CMK (cell line): ENCODE data around the gene SESN3.
"Not testable (repeated sequence)": the region's sequence is repeated elsewhere in the genome, so short reads cannot be mapped to it uniquely, and the experiment has no call there.

Source experiments
- DNase-seq: peaks from one replicate; pipeline ENCODE4 v3.0.0-alpha.2; 2010; ENCODE audit warnings: low read depth

SESN3 gene

DNA sequence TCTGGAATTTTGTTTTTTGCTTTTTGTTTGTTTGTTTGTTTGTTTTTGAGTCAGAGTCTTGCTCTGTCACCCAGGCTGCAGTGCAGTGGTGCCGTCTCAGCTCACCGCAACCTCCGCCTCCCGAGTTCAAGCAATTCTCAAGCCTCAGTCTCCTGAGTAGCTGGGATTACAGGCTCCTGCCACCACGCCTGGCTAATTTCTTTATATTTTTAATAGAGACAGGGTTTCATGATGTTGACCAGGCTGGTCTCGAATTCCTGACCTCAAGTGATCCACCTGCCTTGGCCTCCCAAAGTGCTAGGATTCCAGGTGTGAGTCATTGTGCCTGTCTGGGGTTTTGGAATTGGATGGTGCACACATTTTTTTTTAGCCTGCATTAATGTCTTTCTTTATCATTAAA lies 20.9 kb upstream of the SESN3 start:
- not testable (repeated sequence) for DNase-seq

DNA sequence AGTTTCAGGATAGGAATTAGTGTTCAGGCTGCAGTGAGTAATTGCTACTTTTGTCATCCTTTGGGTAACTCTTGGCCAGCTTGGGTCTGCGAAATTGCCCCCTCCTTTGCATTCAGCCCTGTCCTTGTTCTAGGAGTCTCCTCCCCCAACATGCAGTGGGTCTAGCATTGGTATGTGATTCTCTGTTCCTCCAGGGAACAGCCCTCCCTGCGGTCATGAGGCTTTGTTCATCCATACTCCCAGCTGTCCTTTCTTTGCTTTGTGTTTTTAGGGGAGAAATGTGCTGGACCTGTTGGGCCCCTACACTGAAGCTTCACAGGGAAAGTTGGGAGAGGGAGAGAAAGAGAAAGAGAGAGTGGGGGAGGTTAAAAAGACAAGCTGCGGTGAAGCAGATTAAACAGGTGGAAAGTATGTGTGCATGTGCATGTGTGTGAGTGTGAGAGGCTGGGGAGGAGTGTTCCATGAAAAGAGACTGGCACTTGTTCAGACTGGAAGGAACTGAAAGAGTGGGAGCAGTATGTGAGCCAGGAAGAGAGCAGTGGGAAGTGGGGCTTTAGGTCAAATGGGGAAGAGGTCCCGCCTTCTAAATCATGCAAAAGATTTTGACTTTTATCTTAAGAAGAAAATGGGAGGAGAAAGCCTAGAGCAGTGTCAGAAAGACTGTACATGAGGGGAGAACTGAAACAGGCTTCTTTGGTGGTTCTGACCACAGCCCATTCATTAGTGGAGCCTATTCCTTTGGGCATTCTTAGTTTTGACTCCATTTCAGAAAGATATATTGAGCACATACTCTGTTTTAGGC lies 17.9 kb upstream of the SESN3 start:
- DNase-seq, result no peak

DNA sequence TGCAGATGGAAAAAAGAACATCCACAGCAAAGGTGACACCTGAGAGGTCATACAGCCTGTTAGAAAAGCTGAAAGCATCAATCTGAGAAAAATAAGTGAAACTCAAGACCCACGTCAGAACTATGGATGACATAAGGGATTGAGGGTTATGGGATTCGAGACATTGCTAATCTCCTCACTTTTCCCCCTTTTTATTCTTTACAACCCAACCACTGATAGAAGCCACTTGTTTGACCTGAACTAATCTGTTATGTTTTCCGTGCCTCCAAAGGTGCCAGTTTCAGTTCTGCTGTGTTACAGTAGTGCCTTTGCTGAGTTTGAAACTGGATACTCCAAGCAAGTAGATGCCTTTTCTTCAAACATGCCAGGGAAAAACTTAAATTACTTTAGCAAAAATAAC lies 16.9 kb upstream of the SESN3 start:
- no peak for DNase-seq

DNA sequence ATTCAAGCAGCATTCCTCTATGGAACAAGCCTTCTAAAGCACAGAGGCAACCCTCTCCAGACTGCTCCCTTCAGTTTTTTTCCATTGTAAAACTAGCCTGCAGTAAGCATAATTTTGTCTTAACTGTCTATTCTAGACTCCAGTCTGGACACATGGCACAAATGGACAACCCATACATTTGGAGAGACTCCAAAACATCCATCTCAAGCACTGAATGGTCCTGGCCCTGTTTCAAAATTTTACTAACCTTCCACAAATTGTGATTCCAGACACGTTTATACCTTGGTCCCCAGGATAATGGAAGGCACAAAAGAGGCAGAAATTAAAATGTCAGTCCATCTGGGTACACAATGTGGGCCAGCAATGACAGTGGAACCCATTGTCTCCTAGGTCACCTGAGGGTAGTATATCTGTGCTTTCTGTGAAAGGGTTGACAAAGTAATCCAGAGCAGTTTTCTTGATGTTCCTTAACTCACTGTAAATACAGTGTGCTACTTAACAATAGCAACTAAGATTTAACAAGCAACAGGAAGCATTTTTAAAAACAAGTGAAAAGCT lies 16.2 kb upstream of the SESN3 start:
- DNase-seq, result no peak

DNA sequence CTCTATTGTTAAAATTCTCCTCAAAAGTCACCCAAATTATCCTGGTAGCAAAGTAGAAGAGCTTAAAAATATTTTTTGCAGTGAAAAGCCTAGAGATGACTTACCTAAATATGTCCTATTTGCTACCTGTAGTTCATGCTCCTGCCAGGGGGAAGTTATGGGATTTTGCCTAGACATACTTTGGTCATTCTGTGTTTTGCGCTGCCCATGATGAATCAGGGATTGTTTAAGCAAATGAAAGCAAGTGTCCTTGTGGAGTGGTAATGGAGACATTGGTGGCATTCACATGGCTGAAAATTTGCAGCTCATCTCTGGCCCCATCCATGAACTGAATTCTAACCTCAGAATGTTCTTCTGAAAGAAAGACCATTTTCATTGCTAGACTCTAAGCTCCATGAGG lies 14.6 kb upstream of the SESN3 start:
- no peak for DNase-seq

DNA sequence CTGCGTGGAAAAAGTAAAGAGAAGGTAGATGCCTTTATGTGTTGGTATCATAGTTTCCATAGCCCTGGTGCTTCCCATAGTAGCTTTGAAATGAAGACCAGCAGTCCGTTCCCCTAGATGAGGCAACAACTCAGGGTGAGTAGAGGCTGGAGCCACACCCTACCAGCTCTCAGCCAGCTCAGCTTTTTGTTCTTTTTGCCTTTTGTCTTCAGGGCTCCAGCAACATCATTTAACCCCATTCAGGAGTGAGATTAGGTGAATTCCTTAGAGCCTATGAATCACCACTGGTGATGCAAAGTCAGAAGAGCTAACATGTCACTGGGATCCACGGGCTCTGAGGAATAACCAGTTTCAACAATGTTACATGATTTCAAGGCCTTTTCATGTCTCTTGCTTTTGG lies 14.0 kb upstream of the SESN3 start:
- no peak for DNase-seq

DNA sequence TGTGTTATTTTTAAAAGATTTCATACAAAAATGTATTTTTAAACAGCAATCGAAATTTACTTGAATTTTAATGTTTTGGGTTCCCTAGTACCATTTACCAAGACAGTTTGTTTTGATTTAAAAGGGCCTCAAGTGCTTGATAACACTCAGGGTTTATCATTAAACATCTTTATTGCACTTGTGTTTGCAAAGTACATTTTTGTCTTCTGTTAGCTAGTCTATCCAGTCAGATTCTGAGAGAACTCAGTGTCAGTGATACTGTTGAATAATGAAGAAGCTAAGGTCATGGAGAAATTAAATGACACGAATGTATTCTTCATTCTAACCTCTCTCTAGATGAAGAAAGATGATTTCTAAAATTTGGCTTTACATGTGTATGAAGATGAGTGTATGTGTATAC lies 12.7 kb upstream of the SESN3 start:
- DNase-seq, result no peak

DNA sequence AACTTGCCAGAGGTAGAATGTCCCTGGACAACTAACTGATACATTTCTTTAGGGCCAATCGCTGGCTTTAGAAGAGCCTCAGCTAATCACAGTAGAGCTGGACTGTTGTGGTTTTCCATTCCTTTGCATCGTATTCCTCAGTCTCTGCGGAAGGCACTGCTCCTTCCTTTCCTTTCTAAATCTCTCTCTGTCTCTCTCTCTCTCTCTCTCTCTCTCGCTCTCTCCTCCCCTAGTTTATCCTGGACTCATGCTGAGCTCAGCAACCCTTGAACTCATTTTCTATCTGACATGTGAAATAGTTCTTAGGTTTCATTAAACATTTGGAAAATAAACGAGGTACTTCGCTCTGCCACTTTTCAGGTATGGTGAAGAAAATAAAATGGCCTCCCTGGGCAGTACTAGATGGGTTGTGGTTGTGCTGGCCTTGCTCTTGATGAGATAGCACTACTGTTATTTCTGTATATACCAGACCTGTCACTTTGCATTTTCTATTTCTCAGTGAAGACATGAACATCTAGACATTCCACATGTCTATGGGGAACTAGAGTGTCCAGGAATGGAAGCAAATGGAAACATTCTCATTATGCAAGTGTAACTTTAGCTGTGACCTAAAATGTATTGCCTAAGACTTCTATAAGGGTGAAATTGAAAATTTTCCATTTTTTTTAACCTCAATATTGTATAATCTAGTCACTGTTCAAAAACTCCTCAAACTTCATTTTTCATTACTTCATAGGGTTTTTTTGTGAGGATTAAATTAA lies 12.0 kb upstream of the SESN3 start:
- DNase-seq, result no peak

DNA sequence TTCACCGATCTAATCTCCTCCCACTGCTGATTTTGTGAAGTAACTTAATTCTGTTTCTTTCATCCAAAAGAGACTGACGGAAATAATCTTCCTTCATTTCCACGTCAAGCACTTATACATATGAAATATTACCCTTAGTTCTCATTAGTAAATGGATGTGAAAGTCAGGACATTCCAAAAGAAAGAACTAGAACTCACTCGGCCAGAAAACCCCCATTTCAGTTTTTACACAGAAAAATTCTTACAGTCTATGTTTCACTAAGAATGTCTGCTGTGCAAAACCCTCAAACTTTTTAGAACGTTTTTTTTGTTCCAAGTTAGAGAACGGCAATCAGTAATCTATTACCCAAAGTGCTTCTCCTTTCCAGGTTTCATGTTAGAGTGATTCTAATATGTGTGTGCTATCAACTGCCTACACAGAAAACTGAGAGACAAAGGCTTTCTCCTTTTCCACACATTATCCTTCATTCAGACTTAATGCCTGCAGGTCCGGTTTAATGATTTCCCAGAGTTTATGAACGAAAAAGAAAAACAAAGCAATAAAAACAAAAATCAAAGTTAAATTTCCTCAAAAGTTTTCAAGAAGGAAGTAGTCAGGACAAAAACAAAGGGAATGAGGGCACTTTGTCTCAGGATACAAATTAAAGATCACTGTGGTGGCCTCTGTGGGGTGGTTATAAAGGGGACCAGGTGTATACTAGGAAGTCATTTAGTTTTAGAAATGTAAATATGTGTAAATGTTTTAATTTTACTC lies 11.3 kb upstream of the SESN3 start:
- no peak for DNase-seq

DNA sequence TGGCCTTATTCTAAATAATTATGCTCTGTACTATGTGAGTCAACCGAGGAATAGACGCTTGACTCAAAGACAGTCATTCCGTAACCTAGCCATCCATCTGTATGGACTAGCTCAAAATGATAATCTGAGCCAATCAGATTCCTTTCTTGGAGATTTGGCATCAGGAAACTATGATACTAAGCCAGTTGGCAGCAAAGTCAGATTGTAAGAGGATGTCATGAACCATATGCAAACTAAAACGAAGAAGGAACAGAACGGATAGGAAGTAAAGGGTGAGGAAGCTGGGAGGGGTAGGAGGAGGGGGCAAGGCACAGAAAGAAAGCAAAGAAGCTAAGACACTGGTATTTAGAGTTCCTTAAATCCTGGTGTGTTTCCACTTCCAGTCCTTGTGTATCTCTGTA lies 10.7 kb upstream of the SESN3 start:
- DNase-seq, result no peak

DNA sequence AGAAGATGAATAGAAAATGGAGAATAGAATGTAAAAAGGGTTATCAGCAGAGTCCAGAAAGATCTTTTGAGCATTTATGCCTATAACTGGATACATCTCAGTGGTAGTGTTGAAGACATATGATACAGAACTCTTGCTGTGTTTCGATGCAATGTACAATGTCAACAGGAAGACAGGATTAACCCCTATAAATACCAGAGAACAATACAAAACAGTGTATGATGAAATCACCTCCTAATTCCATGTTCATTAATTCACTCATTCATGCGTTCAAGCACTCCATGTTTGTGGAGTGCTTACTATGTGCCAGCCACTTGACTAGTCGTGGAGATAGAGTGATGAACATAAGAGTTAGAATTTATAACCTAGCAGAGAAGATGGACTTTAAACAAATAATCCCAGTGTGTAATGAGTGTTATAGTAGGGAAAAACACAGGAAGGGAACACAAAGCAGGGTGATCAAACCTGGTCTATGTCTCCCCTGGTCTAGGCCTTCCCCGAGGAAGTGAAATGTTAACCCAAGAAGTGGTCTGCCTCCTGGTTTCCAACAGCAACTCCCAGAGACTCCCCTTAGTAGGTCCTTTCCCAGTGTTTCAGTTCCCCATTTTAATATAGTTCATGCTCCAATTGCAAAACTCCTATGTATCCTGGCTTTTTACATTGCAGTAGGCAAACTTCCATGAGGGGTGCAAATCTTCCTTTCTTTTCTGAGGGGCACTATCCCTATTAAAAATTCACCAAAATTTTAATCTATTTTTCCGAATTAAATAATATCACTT lies 9.1 kb upstream of the SESN3 start:
- DNase-seq, result no peak

DNA sequence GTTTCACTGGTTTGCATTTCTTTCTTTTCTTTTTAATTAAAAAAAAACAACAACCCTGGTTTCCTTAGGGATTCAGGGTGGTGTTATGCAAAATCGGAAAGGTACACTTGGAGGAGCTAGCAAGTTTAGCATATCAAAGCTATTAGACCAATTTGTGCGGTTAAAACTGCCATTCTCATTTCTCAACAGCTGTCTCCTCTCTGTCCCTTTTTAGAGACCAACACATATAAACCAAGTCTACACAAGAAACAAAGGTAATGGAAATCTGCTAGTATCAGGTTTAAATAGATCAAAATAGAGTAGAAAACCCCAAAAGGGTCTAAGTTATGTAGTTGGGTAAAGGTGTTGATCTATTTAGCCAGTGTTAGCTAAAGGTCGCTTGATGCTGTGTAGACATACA lies 1.7 kb upstream of the SESN3 start:
- no peak for DNase-seq

DNA sequence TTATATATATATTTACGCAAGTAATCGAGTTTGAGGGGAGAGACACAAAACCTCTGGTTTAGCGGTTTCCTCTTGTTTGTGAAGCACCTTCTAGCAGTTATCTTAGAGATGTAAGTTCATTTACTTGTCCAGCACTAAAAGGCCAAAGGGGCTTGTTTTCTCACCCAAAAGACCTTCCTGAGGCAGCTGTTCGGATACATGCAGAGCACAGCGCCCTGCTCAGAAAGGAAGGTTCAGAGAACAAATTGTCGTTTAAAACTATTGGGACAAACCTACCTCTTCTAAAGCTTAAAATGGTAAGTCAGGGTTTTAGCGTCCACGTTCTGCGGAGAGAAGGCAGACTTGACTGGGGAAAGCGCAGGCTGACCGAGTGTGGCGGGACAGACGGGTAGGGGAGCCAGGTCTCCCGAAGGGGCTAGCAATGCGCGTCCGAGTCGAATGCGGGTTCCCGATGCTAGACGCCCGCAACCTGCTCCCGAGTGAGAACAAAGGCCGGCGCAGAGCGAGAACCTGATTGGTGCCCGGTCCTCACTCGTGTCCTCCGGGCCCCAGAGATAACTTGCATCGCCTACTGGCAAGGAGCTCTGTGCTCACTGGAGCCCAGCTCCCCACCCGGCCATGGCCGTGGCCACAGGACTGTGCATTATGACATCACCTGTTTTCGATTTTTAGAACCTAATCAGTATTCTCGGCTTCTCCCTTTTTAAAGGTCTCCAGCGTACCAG lies 1.0 kb upstream of the SESN3 start:
- DNase-seq, result no peak

DNA sequence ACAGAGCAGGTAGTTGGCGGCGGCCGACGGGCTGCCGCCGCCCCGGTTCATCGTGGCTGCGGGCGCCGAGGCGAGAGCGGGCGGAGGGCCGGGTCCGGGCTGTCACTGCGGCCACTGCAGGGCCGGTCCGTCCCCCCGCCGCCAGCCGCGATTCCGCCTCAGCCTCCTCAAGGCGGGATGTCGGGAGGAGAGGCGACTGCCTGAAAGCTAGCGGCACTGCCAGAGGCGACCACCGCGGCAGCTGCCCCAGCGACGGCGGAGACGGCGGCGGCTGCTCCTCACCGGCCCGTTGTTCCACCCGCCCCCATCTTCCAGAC lies 234 bp downstream of the SESN3 start:
- no peak for DNase-seq

DNA sequence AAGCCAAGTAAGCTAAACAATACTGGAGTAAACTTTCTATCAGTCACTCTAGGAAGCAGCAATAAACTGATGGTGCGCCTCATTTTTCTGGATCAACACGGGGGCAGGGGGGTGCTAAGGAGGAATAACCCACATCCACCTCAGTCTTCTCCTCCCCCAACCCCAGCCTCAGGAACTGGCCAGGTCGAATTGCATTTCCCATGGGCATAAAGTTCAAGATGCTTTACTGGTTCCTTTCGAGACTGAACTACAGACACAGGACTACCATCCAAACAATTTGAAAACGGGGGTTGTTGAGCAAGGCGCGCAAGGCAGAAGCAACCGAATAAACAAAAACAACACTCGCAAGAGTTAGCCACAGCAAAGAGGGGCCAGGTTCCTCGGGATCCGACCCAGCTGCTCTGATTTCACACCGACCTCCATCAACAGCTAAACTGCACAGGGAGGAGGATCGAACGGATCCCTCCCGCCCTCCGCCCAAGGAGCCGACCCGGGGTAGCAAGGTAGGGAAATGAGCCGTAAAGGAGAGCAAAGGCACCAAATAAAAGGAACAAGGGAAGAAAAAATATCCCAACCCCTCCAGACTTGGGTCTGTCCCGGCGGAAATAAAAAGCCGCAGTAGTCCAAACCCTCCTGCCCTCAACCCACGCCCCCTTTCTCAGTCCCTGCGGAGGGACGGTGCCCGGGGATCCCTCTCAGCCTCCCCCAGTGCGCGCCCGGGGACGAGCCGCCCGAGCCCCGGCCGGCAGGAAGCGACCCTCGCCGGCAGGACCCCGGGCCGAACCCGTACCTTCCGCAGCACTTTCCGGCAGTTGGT lies 801 bp downstream of the SESN3 start:
- DNase-seq, result no peak

DNA sequence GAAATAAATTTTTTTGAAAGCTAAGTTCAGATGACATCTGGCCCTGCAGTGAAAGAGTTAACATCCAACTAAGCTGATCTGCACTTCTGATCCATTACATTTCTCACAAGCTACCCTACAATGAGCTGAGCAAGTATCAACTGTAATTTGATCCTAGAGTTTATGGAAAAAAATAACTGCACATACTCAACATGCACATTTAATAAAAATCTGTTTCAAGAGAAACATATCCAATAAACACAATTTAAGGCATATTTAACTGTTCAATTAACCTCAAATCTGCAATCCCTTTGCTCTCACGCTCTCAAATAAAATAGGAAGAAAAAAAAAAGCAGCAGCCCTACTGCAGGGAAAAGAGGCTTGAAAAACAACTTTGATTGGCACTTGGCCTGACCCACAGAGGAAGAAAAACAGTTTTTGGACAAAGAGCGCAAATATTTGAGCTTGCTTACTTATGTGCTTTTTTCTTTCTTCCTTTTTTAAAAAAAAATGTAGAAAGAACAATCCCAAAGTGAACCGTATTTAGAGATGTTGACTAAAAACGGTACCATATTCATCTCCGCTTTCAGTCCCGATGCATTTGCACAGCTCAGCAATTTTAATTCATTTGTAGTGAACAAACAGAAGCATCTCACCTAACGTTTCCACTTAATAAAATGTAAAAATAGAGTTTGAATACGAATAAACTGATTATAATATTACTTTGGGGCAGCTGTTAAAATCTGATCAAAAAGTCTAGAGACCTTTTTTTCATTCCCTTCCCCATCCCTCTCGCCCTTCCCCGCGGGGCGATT lies 1.6 kb downstream of the SESN3 start:
- DNase-seq, result no peak

DNA sequence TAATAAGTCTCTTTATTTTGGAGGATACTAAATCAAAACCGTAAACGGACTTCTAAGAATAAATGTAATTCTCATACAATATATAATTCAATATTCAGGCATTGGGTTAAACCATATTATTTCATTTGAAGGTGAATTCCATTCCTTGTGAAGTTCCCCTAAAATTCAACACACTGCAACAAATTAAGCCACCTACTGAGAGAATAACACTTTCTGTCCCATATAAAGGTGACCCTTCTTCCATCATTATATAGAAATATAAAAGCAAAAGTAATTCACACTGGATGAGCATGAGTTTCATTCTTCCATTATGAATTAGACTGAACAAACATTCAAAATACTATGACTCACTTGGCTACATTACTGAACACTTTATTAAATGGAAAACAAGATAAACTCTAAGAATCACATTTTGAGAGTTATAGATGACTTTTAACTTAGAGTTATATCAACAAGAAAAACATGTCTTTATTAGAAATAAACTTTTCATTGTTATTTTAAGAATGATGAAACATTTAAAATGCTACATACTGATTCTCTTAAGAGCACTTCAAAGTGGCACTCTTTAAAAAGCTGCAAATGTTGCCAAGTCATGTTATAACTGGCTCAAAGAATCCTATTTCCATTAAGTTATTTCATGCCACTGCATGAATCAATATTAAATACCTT lies 2.8 kb downstream of the SESN3 start:
- DNase-seq, result no peak

DNA sequence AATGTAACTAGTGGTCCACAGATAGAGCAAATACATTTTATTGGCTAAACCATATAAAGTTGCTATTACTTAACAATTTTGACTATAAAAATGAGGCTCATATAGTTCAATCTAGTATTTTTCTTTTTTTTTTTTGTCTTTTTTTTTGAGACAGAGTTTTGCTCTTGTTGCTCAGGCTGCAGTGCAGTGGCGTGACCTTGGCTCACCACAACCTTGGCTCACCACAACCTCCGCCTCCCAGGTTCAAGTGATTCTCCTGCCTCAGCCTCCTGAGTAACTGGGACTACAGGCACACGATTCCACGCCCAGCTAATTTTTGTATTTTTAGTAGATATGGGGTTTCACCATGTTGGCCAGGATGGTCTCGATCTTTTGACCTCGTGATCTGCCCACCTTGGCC lies 3.9 kb downstream of the SESN3 start:
- DNase-seq, result not testable (repeated sequence)

DNA sequence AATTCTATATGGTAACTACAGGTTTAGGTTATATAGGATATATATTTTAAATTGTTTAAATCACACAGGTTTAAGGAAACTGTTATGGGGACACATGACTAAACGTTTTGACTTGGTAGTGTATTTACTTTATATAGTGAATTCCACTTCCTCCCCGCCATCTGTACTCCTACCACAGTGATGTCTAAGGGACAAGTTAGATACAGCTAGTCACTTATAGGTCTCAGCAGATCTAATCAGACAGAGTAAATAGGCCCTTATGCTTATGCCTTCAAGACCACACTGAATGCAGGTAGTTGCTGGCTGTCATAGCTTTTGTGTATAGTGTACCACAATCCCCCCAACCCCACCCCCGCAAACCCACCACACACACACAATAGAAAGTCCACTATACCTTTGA lies 8.2 kb downstream of the SESN3 start:
- no peak for DNase-seq
